Measurements from ENCODE around the gene ZCCHC7. TPM values are rescaled to one million over a fixed set of nuclear protein-coding genes. Genes with fewer than 3 reads are reported as not detected.

The ZCCHC7 gene
- total RNA-seq, 2 experiments from 2014 or later = 22.3 to 24.5 TPM

- POLR2A ChIA-PET = no interaction called here
- peaks cover 9% of the 10 kb centered on the region for H3K36me3 Mint-ChIP-seq (ENCODE audit: low read depth)
- DNase-seq (no peak), ATAC-seq (no peak)
- H3K4me1 Mint-ChIP-seq (ENCODE audit: low read depth) = peaks cover 3% of the 10 kb centered on the region
- no peak overlapping the region for H3K27ac Mint-ChIP-seq
- no peak overlapping the region for H3K4me3 Mint-ChIP-seq
- H3K9me3 Mint-ChIP-seq (ENCODE audit: insufficient read depth) = no peaks in the 10 kb centered on the region
- no peaks in the 10 kb centered on the region for H3K27me3 Mint-ChIP-seq (ENCODE audit: low read depth)
- CTCF ChIA-PET = no interaction called here
These were observed 96.8 kb downstream of the ZCCHC7 start for GRCh38 chr9:37217161-37217560.

GRCh38 chr9:37218800-37219425 lies 98.5 kb downstream of the ZCCHC7 start:
- ChIA-PET CTCF (interaction anchor here (1.1 kb wide), 1 partner anchor 8 kb away, joined by 3 read pairs; no protein-coding TSS in a partner anchor), POLR2A (no interaction called here)
- Mint-ChIP-seq H3K27me3 (ENCODE audit: low read depth) (no peaks in the 10 kb centered on the region), H3K4me3 (no peak overlapping the region), H3K9me3 (ENCODE audit: insufficient read depth) (no peaks in the 10 kb centered on the region), H3K27ac (no peak overlapping the region), H3K36me3 (ENCODE audit: low read depth) (peaks cover 7% of the 10 kb centered on the region), H3K4me1 (ENCODE audit: low read depth) (no peaks in the 10 kb centered on the region)
- ATAC-seq (no peak), DNase-seq (no peak)

DNA sequence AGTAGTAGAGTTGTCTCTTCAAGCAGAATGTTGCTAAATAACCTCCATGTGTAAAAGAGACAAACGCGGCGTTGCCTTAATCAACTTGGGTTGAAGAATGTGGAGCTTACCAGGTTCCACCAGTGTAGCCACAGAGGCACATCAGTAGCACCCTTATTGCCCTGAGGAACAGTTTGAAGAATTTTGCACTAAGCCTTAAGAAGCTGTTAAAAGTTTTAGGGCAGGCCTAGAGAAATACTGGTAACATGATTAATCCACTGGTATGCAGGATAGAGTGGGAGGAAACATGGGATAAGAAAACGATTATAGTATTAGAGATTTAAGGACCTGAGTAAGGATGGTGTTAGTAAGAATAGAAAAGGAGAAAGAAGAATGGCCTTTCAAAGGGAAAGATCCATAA lies 100.6 kb downstream of the ZCCHC7 start:
- no peaks in the 10 kb centered on the region for H3K4me1 Mint-ChIP-seq (ENCODE audit: low read depth)
- CTCF ChIA-PET = interaction anchor here (1.1 to 1.5 kb wide), 2 partner anchors 13 to 80 kb away, joined by 3 read pairs; no protein-coding TSS in a partner anchor
- H3K27me3 Mint-ChIP-seq (ENCODE audit: low read depth) = no peaks in the 10 kb centered on the region
- no peaks in the 10 kb centered on the region for H3K9me3 Mint-ChIP-seq (ENCODE audit: insufficient read depth)
- H3K4me3 Mint-ChIP-seq = no peak overlapping the region
- H3K27ac Mint-ChIP-seq = no peak overlapping the region
- POLR2A ChIA-PET = interaction anchor here (0.7 kb wide), 1 partner anchor 186 kb away, joined by 3 read pairs; no protein-coding TSS in a partner anchor
- no peak for ATAC-seq
- peaks cover 7% of the 10 kb centered on the region for H3K36me3 Mint-ChIP-seq (ENCODE audit: low read depth)
- DNase-seq = no peak

GRCh38 chr9:37221489-37222106 lies 101.2 kb downstream of the ZCCHC7 start:
- DNase-seq = no peak
- no peak for ATAC-seq
- no peak overlapping the region for H3K4me3 Mint-ChIP-seq
- H3K4me1 Mint-ChIP-seq (ENCODE audit: low read depth) = no peaks in the 10 kb centered on the region
- ChIA-PET POLR2A (no interaction called here), CTCF (interaction anchor here (1.5 kb wide), 1 partner anchor 79 kb away, joined by 3 read pairs; no protein-coding TSS in a partner anchor)
- peaks cover 7% of the 10 kb centered on the region for H3K36me3 Mint-ChIP-seq (ENCODE audit: low read depth)
- no peak overlapping the region for H3K27ac Mint-ChIP-seq
- no peaks in the 10 kb centered on the region for H3K27me3 Mint-ChIP-seq (ENCODE audit: low read depth)
- no peaks in the 10 kb centered on the region for H3K9me3 Mint-ChIP-seq (ENCODE audit: insufficient read depth)

DNA sequence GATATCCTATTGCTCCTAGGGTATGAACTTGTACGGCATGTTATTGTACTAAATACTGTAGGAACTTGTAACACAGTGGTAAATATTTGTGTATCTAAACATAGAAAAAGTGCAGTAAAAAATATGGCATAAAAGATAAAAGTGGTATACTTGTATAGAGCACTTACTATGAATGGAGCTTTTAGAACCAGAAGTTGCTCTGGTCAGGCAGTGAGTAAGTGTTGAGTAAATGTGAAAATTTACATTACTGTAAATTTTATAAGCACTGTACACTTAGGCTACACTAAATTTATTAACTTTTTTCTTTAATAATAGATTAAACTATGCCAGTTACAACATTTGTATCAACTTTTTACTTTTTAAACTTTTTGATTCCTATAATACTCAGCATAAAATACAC lies 109.1 kb downstream of the ZCCHC7 start:
- H3K9me3 Mint-ChIP-seq (ENCODE audit: insufficient read depth) = no peaks in the 10 kb centered on the region
- POLR2A ChIA-PET = no interaction called here
- peaks cover 12% of the 10 kb centered on the region for H3K4me1 Mint-ChIP-seq (ENCODE audit: low read depth)
- no peak overlapping the region for H3K27ac Mint-ChIP-seq
- peaks cover 8% of the 10 kb centered on the region for H3K36me3 Mint-ChIP-seq (ENCODE audit: low read depth)
- CTCF ChIA-PET = interaction anchor here (1.4 kb wide), 1 partner anchor 12 kb away, joined by 5 read pairs; no protein-coding TSS in a partner anchor
- DNase-seq = no peak
- no peak overlapping the region for H3K4me3 Mint-ChIP-seq
- no peak for ATAC-seq
- H3K27me3 Mint-ChIP-seq (ENCODE audit: low read depth) = no peaks in the 10 kb centered on the region

DNA sequence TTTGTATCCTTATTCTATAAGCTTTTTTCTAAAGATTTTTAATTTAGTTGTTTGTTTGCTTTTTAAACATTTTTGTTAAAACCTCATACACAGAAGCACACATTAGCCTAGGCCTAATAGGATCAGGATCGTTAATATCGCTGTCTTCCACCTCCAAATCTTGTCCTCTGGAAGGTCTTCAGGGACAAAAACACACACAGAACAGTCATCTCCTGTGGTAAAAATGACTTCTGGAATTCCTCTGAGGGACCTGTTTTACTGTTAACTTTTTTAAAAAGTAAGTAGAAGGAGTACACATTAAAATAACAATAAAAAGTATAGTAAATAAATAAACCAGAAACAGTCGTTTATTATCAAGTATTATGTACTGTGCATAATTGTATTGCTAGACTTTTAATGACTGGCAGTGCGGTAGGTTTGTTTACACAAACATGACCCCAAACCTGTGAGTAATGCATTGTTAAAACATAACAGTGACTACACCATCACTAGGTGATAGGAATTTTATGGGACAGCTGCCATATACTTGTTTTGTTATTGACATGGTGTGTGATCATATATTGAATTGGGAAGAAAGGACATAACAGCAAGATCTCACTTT lies 109.6 kb downstream of the ZCCHC7 start:
- POLR2A ChIA-PET = no interaction called here
- CTCF ChIA-PET = interaction anchor here (1.4 kb wide), 1 partner anchor 12 kb away, joined by 5 read pairs; no protein-coding TSS in a partner anchor
- Mint-ChIP-seq H3K4me1 (ENCODE audit: low read depth) (peaks cover 12% of the 10 kb centered on the region), H3K27ac (no peak overlapping the region), H3K27me3 (ENCODE audit: low read depth) (no peaks in the 10 kb centered on the region), H3K4me3 (no peak overlapping the region), H3K9me3 (ENCODE audit: insufficient read depth) (no peaks in the 10 kb centered on the region), H3K36me3 (ENCODE audit: low read depth) (peaks cover 8% of the 10 kb centered on the region)
- no peak for DNase-seq
- no peak for ATAC-seq

GRCh38 chr9:37236822-37237221 lies 116.4 kb downstream of the ZCCHC7 start:
- Mint-ChIP-seq H3K9me3 (ENCODE audit: insufficient read depth) (no peaks in the 10 kb centered on the region), H3K36me3 (ENCODE audit: low read depth) (peaks cover 21% of the 10 kb centered on the region), H3K4me1 (ENCODE audit: low read depth) (peaks cover 11% of the 10 kb centered on the region), H3K4me3 (no peak overlapping the region), H3K27ac (no peak overlapping the region), H3K27me3 (ENCODE audit: low read depth) (no peaks in the 10 kb centered on the region)
- CTCF ChIA-PET = no interaction called here
- no peak for ATAC-seq
- POLR2A ChIA-PET = no interaction called here
- no peak for DNase-seq

- ATAC-seq (no peak), DNase-seq (no peak)
- Mint-ChIP-seq H3K4me1 (ENCODE audit: low read depth) (peaks cover 9% of the 10 kb centered on the region), H3K27ac (no peak overlapping the region), H3K27me3 (ENCODE audit: low read depth) (no peaks in the 10 kb centered on the region), H3K36me3 (ENCODE audit: low read depth) (peaks cover 21% of the 10 kb centered on the region), H3K4me3 (no peak overlapping the region), H3K9me3 (ENCODE audit: insufficient read depth) (no peaks in the 10 kb centered on the region)
- CTCF ChIA-PET = no interaction called here
- POLR2A ChIA-PET = no interaction called here
These were observed 117.7 kb downstream of the ZCCHC7 start for GRCh38 chr9:37238122-37238521.

DNA sequence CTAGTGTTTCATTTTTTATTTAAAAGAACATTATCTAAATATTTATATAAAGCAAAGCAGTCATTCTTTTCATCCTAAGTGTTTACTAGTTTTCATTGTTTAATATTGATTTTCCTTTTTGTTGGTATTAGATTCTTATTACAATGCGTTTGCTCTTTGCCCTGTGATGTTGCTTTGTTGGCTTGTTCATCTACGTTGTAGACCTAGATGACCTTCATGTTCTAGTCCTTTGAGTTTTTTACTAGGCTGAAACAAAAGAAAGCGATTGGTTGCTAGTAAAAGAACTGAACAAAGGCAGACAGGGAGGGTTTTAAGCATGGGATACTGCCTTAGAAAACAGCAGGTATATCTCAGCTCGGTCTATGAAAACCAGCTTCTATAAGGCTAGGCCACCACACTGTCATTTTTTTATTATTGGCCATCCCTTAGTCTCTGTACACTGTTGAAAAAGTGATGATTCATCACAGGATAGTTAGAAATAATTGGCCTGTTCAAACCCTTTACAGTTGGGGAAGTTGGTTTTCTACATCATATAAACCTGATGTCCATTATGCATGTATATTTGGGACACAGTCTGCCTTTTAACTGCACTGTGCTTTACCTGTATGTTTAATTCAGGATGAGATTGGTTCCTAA lies 119.0 kb downstream of the ZCCHC7 start:
- DNase-seq = no peak
- no peak for ATAC-seq
- ChIA-PET CTCF (interaction anchor here (0.6 kb wide), 1 partner anchor 38 kb away, joined by 3 read pairs; no protein-coding TSS in a partner anchor), POLR2A (no interaction called here)
- Mint-ChIP-seq H3K27me3 (ENCODE audit: low read depth) (no peaks in the 10 kb centered on the region), H3K36me3 (ENCODE audit: low read depth) (peaks cover 14% of the 10 kb centered on the region), H3K27ac (no peak overlapping the region), H3K4me3 (no peak overlapping the region), H3K9me3 (ENCODE audit: insufficient read depth) (no peaks in the 10 kb centered on the region), H3K4me1 (ENCODE audit: low read depth) (peaks cover under 1% of the 10 kb centered on the region)

DNA sequence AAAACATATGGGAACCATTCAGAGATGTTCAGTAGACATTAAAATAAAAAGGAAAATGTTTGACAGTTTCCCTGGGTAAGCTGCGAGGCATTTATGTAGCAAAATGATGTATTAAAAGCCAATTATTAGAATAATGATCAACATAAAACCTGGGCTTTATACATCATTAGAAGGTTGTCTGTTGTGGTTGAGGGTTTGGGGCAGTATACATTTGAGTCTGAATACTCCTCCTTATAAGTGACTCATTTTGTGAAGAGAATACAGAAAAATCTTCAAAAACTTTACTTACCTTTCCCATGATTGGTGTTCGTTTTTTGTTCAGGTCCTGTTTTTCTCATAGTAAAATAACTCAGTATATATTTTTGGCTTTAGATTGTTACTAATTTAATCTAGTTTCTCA lies 119.5 kb downstream of the ZCCHC7 start:
- DNase-seq (no peak), ATAC-seq (no peak)
- Mint-ChIP-seq H3K36me3 (ENCODE audit: low read depth) (peaks cover 15% of the 10 kb centered on the region), H3K27me3 (ENCODE audit: low read depth) (no peaks in the 10 kb centered on the region), H3K9me3 (ENCODE audit: insufficient read depth) (no peaks in the 10 kb centered on the region), H3K4me3 (no peak overlapping the region), H3K27ac (no peak overlapping the region), H3K4me1 (ENCODE audit: low read depth) (no peaks in the 10 kb centered on the region)
- ChIA-PET POLR2A (no interaction called here), CTCF (no interaction called here)

- no peaks in the 10 kb centered on the region for H3K4me1 Mint-ChIP-seq (ENCODE audit: low read depth)
- H3K27me3 Mint-ChIP-seq (ENCODE audit: low read depth) = no peaks in the 10 kb centered on the region
- ChIA-PET POLR2A (interaction anchor here (0.5 kb wide), 1 partner anchor 61 kb away, joined by 3 read pairs; no protein-coding TSS in a partner anchor), CTCF (interaction anchor here (0.6 to 1.4 kb wide), 3 partner anchors 12 to 55 kb away, joined by 4 to 5 read pairs (median 4); no protein-coding TSS in a partner anchor)
- H3K9me3 Mint-ChIP-seq (ENCODE audit: insufficient read depth) = no peaks in the 10 kb centered on the region
- peaks cover 11% of the 10 kb centered on the region for H3K36me3 Mint-ChIP-seq (ENCODE audit: low read depth)
- ATAC-seq (no peak), DNase-seq (no peak)
- H3K27ac Mint-ChIP-seq = no peak overlapping the region
- no peak overlapping the region for H3K4me3 Mint-ChIP-seq
These were observed 121.0 kb downstream of the ZCCHC7 start for GRCh38 chr9:37241340-37241739.

DNA sequence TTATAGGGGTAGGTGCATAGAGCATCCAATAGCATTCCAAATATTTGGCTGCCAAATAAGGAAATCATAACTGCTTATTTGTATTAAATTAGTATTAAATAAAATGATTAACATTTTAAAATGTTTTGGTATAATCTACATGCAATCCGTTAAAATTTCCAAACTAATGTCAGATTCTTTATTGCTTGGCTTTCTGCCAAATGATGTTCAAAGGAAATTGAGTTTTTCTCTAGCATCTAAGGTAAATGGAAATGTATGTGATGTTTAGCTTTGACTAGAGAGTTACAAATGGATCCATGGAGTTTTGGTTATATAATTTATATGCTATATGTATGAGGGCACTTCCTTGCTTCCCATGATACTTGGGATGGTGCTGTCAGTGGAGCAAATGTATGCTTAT lies 121.7 kb downstream of the ZCCHC7 start:
- no peaks in the 10 kb centered on the region for H3K9me3 Mint-ChIP-seq (ENCODE audit: insufficient read depth)
- H3K27ac Mint-ChIP-seq = no peak overlapping the region
- no peak overlapping the region for H3K4me3 Mint-ChIP-seq
- DNase-seq = no peak
- ATAC-seq = no peak
- H3K4me1 Mint-ChIP-seq (ENCODE audit: low read depth) = no peaks in the 10 kb centered on the region
- CTCF ChIA-PET = interaction anchor here (1.4 kb wide), 1 partner anchor 13 kb away, joined by 5 read pairs; no protein-coding TSS in a partner anchor
- H3K27me3 Mint-ChIP-seq (ENCODE audit: low read depth) = no peaks in the 10 kb centered on the region
- peaks cover 10% of the 10 kb centered on the region for H3K36me3 Mint-ChIP-seq (ENCODE audit: low read depth)
- POLR2A ChIA-PET = no interaction called here
